ENCODE data around the gene STIM2.

The STIM2 gene

GRCh38 chr4:27048429-27049238, 188.0 kb downstream of the STIM2 start:
- no peaks in the 10 kb centered on the region for H3K27me3 ChIP-seq (replicated peaks)
- peak; percentile 48 for TF ChIP-seq CTCF (IDR thresholded peaks at IDR 0.05; ENCODE audit: low read depth, low read length, missing control alignments)
- no peak overlapping the region for H3K27ac ChIP-seq
- in situ Hi-C loops (cut with HindIII; ENCODE audit: low pct_ligation_motif_present, low sequenced_read_pairs): no loop called here
- peak overlapping the region; percentile 40 for H3K4me3 ChIP-seq (ENCODE audit: low read depth, low read length)
- DNase-seq: peak; percentile 32
- H3K36me3 ChIP-seq (replicated peaks): no peaks in the 10 kb centered on the region

- no peak for DNase-seq
- H3K4me3 ChIP-seq (ENCODE audit: low read depth, low read length): no peak overlapping the region
Observed at GRCh38 chr4:27049239-27049829, 188.7 kb downstream of the STIM2 start.

GRCh38 chr4:27050731-27051130, 190.1 kb downstream of the STIM2 start:
- Histone ChIP-seq H3K27ac (no peak overlapping the region), H3K27me3 (replicated peaks) (no peaks in the 10 kb centered on the region), H3K36me3 (replicated peaks) (no peaks in the 10 kb centered on the region), H3K4me3 (ENCODE audit: low read depth, low read length) (no peak overlapping the region)
- in situ Hi-C loops (cut with HindIII; ENCODE audit: low pct_ligation_motif_present, low sequenced_read_pairs): no loop called here
- no peak for TF ChIP-seq CTCF (IDR thresholded peaks at IDR 0.05; ENCODE audit: low read depth, low read length, missing control alignments)
- DNase-seq: no peak

More at GRCh38 chr4:27049239-27049829, 188.7 kb downstream of the STIM2 start:
- Histone ChIP-seq H3K36me3 (replicated peaks) (no peaks in the 10 kb centered on the region), H3K27me3 (replicated peaks) (no peaks in the 10 kb centered on the region), H3K27ac (no peak overlapping the region)
- no peak for TF ChIP-seq CTCF (IDR thresholded peaks at IDR 0.05; ENCODE audit: low read depth, low read length, missing control alignments)
- in situ Hi-C loops (cut with HindIII; ENCODE audit: low pct_ligation_motif_present, low sequenced_read_pairs): no loop called here

- no peaks in the 10 kb centered on the region for H3K27me3 ChIP-seq (replicated peaks)
- in situ Hi-C loops (cut with HindIII; ENCODE audit: low pct_ligation_motif_present, low sequenced_read_pairs): no loop called here
- no peaks in the 10 kb centered on the region for H3K36me3 ChIP-seq (replicated peaks)
- DNase-seq: no peak
- no peak overlapping the region for H3K4me3 ChIP-seq (ENCODE audit: low read depth, low read length)
- TF ChIP-seq CTCF (IDR thresholded peaks at IDR 0.05; ENCODE audit: low read depth, low read length, missing control alignments): no peak
- no peak overlapping the region for H3K27ac ChIP-seq
Observed at GRCh38 chr4:27055221-27055760, 194.7 kb downstream of the STIM2 start.

DNA sequence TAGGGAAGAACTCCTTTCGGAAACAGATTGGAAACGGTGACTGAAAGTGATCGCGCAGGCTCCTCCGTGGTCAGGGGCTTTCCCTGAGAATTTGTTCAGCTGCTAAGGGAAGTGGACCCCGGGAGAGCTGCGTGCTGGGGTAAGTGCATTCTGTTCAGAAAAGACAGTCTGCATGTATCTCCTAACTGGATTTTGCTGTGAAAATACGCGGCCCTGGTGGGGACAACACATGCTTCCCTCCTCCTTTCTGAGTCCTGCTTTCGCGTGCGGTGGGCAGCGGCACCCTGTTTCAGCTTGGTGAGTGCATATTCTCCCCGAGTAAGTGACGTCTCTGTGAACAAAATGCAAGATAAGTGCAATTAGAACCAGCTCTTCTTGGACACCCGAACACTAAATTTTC, 195.6 kb downstream of the STIM2 start:
- in situ Hi-C loops (cut with HindIII; ENCODE audit: low pct_ligation_motif_present, low sequenced_read_pairs): no loop called here
- TF ChIP-seq CTCF (IDR thresholded peaks at IDR 0.05; ENCODE audit: low read depth, low read length, missing control alignments): no peak

More for the DNA sequence above, 195.6 kb downstream of the STIM2 start:
- no peak for DNase-seq
- no peaks in the 10 kb centered on the region for H3K27me3 ChIP-seq (replicated peaks)
- no peak overlapping the region for H3K27ac ChIP-seq
- no peak overlapping the region for H3K4me3 ChIP-seq (ENCODE audit: low read depth, low read length)
- no peaks in the 10 kb centered on the region for H3K36me3 ChIP-seq (replicated peaks)
